ENCODE measurements around the gene NFATC2. TPM values are rescaled to one million over a fixed set of nuclear protein-coding genes. Genes with fewer than 3 reads are reported as not detected.

The NFATC2 gene
- total and polyA plus RNA-seq, 2 of the 8 experiments (the other 6 are each of a cell fraction or from before 2014, with no cell fraction given), result 0.27 to 0.91 TPM

DNA sequence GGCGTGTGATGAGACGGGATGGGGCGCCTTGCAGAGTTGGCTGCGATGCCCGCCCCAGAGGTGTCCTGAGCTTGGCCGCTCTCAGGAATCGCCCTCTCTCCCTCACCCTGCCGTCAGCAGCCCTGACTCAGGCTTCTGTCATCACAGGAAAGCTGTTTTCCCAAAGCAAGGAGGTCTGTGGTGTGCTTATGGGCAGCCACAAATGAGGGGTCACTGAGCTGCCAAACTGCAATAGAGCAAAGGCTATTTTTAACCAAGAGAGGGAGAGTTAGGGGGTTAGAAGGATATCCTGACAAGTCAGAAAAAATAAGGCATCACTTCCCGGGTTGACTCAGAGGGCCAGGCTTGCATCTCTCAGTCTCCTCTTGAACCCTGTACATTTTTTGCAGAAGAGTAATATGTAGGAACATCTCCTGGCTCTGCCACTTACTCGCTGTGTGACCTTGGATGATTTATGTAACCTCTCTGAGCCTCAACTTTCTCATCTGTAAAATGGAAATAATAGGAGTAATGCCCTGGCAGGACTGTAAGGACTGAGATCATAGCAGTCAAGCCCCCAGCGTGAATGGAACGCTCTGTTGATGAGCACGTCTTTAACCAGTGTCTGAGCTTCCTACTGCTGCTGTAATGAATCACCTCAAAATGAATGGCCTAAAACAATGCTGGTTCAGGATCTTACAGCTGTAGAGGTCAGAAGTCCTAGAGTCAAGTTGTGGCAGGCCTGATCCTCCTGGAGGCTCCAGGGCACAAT is 181.9 kb downstream of the NFATC2 start:
- no peak for FAIRE-seq

More for the DNA sequence above, 181.9 kb downstream of the NFATC2 start:
- H3K18ac ChIP-seq (ENCODE audit: extremely low read depth, low read length), result no peak overlapping the region
- H3K9me3 ChIP-seq (ENCODE audit: insufficient read depth in 2 of 2, low read depth in 1 of 2, low read length in 1 of 2), result peaks cover 7 to 8% of the 10 kb centered on the region in 2 experiments; a peak in 3 of 4 replicates
- no peaks in the 10 kb centered on the region for H3K36me3 ChIP-seq (ENCODE audit: control insufficient read depth in 2 of 4, insufficient read depth in 4 of 4, low read length in 3 of 4)
- no peak overlapping the region for H3K4me3 ChIP-seq (ENCODE audit: extremely low read depth in 1 of 4, insufficient read depth in 2 of 4, low read depth in 3 of 4, low read length in 4 of 4)
- ChIA-PET POLR2A (ENCODE audit: partially characterized antibody) (no interaction called here), CTCF (ENCODE audit: partially characterized antibody) (interaction anchor here (0.6 to 2.9 kb wide), 5 partner anchors 37 to 660 kb away, joined by 3 to 8 read pairs (median 3); no protein-coding TSS in a partner anchor)
- no peak overlapping the region for H3K56ac ChIP-seq (replicated peaks; ENCODE audit: insufficient read length, low read depth, low read length)
- H4K8ac ChIP-seq (ENCODE audit: extremely low read depth, insufficient read depth, low read length), result no peak overlapping the region
- H3K23ac ChIP-seq (ENCODE audit: insufficient read length), result no peak overlapping the region
- H4K91ac ChIP-seq (replicated peaks; ENCODE audit: insufficient read length, low read length), result no peak overlapping the region
- WGBS, 2 experiments (ENCODE audit: extremely low coverage in 1 of 2, insufficient coverage in 1 of 2, insufficient read length in 1 of 2, insufficient replicate concordance in 2 of 2, low coverage in 1 of 2, low lambda C conversion rate in 2 of 2, missing lambda C conversion rate in 1 of 2), result 91% methylated on average over 11 of the region's 13 CpGs; no CpG with 5 or more reads in 1 of the 2 experiments
- H3K23me2 ChIP-seq (ENCODE audit: low read depth, low read length), result peaks cover 10% of the 10 kb centered on the region; the same call in 1 of the 2 replicates
- no peak for TF ChIP-seq KDM1A (IDR thresholded peaks at IDR 0.05; ENCODE audit: borderline replicate concordance, low read length)
- TF ChIP-seq, protein P1, sequence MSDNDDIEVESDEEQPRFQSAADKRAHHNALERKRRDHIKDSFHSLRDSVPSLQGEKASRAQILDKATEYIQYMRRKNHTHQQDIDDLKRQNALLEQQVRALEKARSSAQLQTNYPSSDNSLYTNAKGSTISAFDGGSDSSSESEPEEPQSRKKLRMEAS (IDR thresholded peaks at IDR 0.05), result no peak
- TF ChIP-seq PHF8 (conservative IDR thresholded peaks at IDR 0.05; ENCODE audit: low read depth, low read length), result no peak
- no peak for TF ChIP-seq SP4 (IDR thresholded peaks at IDR 0.05; ENCODE audit: low read length)
- no peak for TF ChIP-seq RNF2 (IDR thresholded peaks at IDR 0.05; ENCODE audit: borderline replicate concordance, low read depth, low read length, missing control alignments, poor library complexity, severe bottlenecking)
- TF ChIP-seq, protein P2, sequence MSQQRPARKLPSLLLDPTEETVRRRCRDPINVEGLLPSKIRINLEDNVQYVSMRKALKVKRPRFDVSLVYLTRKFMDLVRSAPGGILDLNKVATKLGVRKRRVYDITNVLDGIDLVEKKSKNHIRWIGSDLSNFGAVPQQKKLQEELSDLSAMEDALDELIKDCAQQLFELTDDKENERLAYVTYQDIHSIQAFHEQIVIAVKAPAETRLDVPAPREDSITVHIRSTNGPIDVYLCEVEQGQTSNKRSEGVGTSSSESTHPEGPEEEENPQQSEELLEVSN (IDR thresholded peaks at IDR 0.05), result no peak
- TF ChIP-seq RBBP5 (IDR thresholded peaks at IDR 0.05; ENCODE audit: borderline replicate concordance, low read depth, low read length), result no peak
- TF ChIP-seq RXRA (IDR thresholded peaks at IDR 0.05; ENCODE audit: insufficient read depth, low read depth, low read length), result no peak
- TF ChIP-seq CHD1 (IDR thresholded peaks at IDR 0.05; ENCODE audit: low read depth, low read length), result no peak
- no peak for TF ChIP-seq CHD2 (IDR thresholded peaks at IDR 0.05; ENCODE audit: low read length)
- TF ChIP-seq HDAC2 (IDR thresholded peaks at IDR 0.05; ENCODE audit: borderline replicate concordance in 1 of 2, low read depth in 2 of 2, low read length in 2 of 2), result no peak
- H3K9ac ChIP-seq (replicated peaks in 1 of 4; ENCODE audit: extremely low read depth in 1 of 4, low read depth in 3 of 4, low read length in 3 of 4), result no peak overlapping the region
- H4K20me1 ChIP-seq (replicated peaks in 1 of 2; ENCODE audit: control insufficient read depth in 1 of 2, insufficient read depth in 2 of 2, low read length in 2 of 2), result no peaks in the 10 kb centered on the region
- no peak overlapping the region for H2BK20ac ChIP-seq (ENCODE audit: low read length)
- H3K4me1 ChIP-seq (replicated peaks in 1 of 4; ENCODE audit: control insufficient read depth in 3 of 4, insufficient read depth in 4 of 4, low read length in 3 of 4), result no peaks in the 10 kb centered on the region
- H3K79me2 ChIP-seq (ENCODE audit: control insufficient read depth in 1 of 2, insufficient read depth in 2 of 2, low read length in 2 of 2), result 0 out of 4 replicates have a peak, but pooled peaks cover 0 to 2% of the 10 kb centered on the region in 2 experiments
- H2BK120ac ChIP-seq (replicated peaks; ENCODE audit: low read depth, low read length), result no peak overlapping the region
- H2AFZ ChIP-seq (ENCODE audit: low read length), result no peak overlapping the region
- H3K79me1 ChIP-seq (ENCODE audit: low read depth, low read length), result no peaks in the 10 kb centered on the region
- no peak overlapping the region for H2BK5ac ChIP-seq (ENCODE audit: low read depth, low read length)
- no peak overlapping the region for H4K5ac ChIP-seq (ENCODE audit: insufficient read length, low read depth, low read length)
- H3K27ac ChIP-seq (ENCODE audit: low read depth, low read length), result no peak overlapping the region
- no peak overlapping the region for H3K4me2 ChIP-seq (ENCODE audit: insufficient read depth in 1 of 2, low read depth in 2 of 2, low read length in 2 of 2)
- H2BK15ac ChIP-seq (ENCODE audit: low read length), result no peak overlapping the region
- H2BK12ac ChIP-seq (ENCODE audit: low read depth, low read length), result no peak overlapping the region
- H3K14ac ChIP-seq (ENCODE audit: insufficient read length), result no peak overlapping the region
- H3K27me3 ChIP-seq (replicated peaks in 1 of 4; ENCODE audit: control insufficient read depth in 3 of 4, extremely low read depth in 1 of 4, insufficient read depth in 3 of 4, low read length in 3 of 4), result no peaks in the 10 kb centered on the region; a peak in 1 of 7 replicates
- no peak for DNase-seq (ENCODE audit: low read depth in 1 of 2, low spot score in 2 of 2)
- no peak overlapping the region for H3K4ac ChIP-seq (replicated peaks; ENCODE audit: insufficient read length, low read depth, low read length)
- no peak overlapping the region for H2AK5ac ChIP-seq (ENCODE audit: low read depth, low read length)
